Psoas muscle (tissue), 8 donors: ENCODE results near the gene NRAS. TPM values are rescaled to one million over a fixed set of nuclear protein-coding genes. Genes with fewer than 3 reads are reported as not detected.

Source experiments
- ATAC-seq, 4 donors: fragments of 200-7000 bp; cut with Tn5 transposase; one replicate each; pipeline ENCODE4 v1.9.1; 2020; ENCODE audit warnings: moderate library complexity in 3 of 4, mild to moderate bottlenecking in 2 of 4
- DNase-seq, 2 donors: peaks; one replicate each; pipeline ENCODE4 v3.0.0-alpha.2; 2020
- H3K27ac ChIP-seq: fragments of 200-600 bp; one replicate; pipeline ENCODE4 v1.8.0; 2022
- H3K27me3 ChIP-seq, 3 donors: fragments of 200-600 bp in 1 of 3; one replicate each; pipeline versions ENCODE4 v1.6.1 to v1.8.0; 2013 to 2022; ENCODE audit warnings: low read length in 2 of 3, mild to moderate bottlenecking in 2 of 3, moderate library complexity in 1 of 3; ENCODE audit not compliant: insufficient read depth in 3 of 3
- H3K36me3 ChIP-seq, 2 donors: fragments of 200-600 bp in 1 of 2; one replicate each; pipeline versions ENCODE4 v1.6.1 to v1.8.0; 2013 to 2022; ENCODE audit warnings: low read depth in 1 of 2, mild to moderate bottlenecking in 1 of 2, moderate library complexity in 1 of 2; ENCODE audit not compliant: insufficient read depth in 1 of 2
- H3K4me1 ChIP-seq: fragments of 200-600 bp; one replicate; pipeline ENCODE4 v1.8.0; 2022
- H3K4me3 ChIP-seq: fragments of 200-600 bp; one replicate; pipeline ENCODE4 v1.8.0; 2022; ENCODE audit warnings: mild to moderate bottlenecking
- H3K9me3 ChIP-seq: fragments of 200-600 bp; one replicate; pipeline ENCODE4 v1.8.0; 2022
- CTCF ChIP-seq: fragments of 200-600 bp; IDR thresholded peaks from one replicate; pipeline ENCODE4 v1.8.0; 2022; ENCODE audit warnings: antibody characterized with exemption
- WGBS, 3 donors: extraction: QIAGEN DNeasy Blood & Tissue Kit; methylation state at CpG; one replicate each; pipeline versions ENCODE4 v1.1.6 to v1.1.7; 2013; 5-methylcytosine and 5-hydroxymethylcytosine counted together
- intact Hi-C, 2 donors: fragments of 100-400 bp; cut with DNase I; formaldehyde crosslinking; loops; one replicate each; pipeline versions ENCODE4 v1.11.0 to v1.14.2; 2022
- polyA plus RNA-seq, 3 donors: library from polyadenylated mRNA; stranded (reverse); fragments of 200-250 nt; gene quantifications; one replicate each; pipeline ENCODE4 v1.2.3, GENCODE V29; 2013
- total RNA-seq, 4 donors: library from RNA; stranded (reverse); fragmentation: NEBNext Ultra II Directional in 2 of 4; extraction: Animal tissue kit (Norgen Biotek cat#: 25700) in 2 of 4; gene quantifications; one replicate each; pipeline versions ENCODE4 v1.2.1 to v1.2.4, GENCODE V29; 2021 to 2023
- donor health status: healthy with polysubstance abuse.
- donor health status: DM: no; HTN: no; CAD: no; lungs with moderate emphysema.
- donor health status: Bipolar disorder and iron deficiency.
- donor health status: healthy.
- donor health status: DM: yes; HTN: yes; CAD: no.
- donor health status: DM: no; HTN: no; CAD: no.
- donor health status: DM: no; HTN: no; CAD: no.
- donor health status: DM: yes; HTN: yes; CAD: no.

NRAS gene
- total and polyA plus RNA-seq, 7 donors, result 3.6 to 15.8 (median 5.9) TPM

GRCh38 chr1:114735479-114735878 lies 18.9 kb upstream of the NRAS start:
- intact Hi-C loops, result no loop called here
- no peaks in the 10 kb centered on the region for H3K9me3 ChIP-seq
- H3K4me3 ChIP-seq, result no peak overlapping the region
- peaks cover 75% of the 10 kb centered on the region for H3K4me1 ChIP-seq
- peak overlapping the region; percentile 100 for H3K27ac ChIP-seq
- peak in 3 of 4 donors; percentile 37 to 66 (median 55) for ATAC-seq
- no peaks in the 10 kb centered on the region for H3K27me3 ChIP-seq
- peaks cover 10 to 100% of the 10 kb centered on the region in 2 donors for H3K36me3 ChIP-seq
- DNase-seq, result no peak
- TF ChIP-seq CTCF, result no peak
- WGBS, 3 donors, result 38 to 76% (median 45%) methylated on average over 1 of the region's 1 CpG

GRCh38 chr1:114729782-114730181 lies 13.2 kb upstream of the NRAS start:
- peaks cover 10 to 100% of the 10 kb centered on the region in 2 donors for H3K36me3 ChIP-seq
- ATAC-seq, result no peak
- H3K4me1 ChIP-seq, result peaks cover 52% of the 10 kb centered on the region
- no peak overlapping the region for H3K4me3 ChIP-seq
- intact Hi-C loops, result no loop called here
- 91 to 97% (median 93%) methylated on average over 1 of the region's 1 CpG for WGBS, 3 donors
- H3K9me3 ChIP-seq, result no peaks in the 10 kb centered on the region
- no peak for DNase-seq
- no peak for TF ChIP-seq CTCF
- H3K27me3 ChIP-seq, result no peaks in the 10 kb centered on the region
- H3K27ac ChIP-seq, result peak overlapping the region; percentile 26

- no peak overlapping the region for H3K4me3 ChIP-seq
- H3K27me3 ChIP-seq, result no peaks in the 10 kb centered on the region
- H3K27ac ChIP-seq, result peak overlapping the region; percentile 26
- DNase-seq (no peak), ATAC-seq (no peak)
- no peaks in the 10 kb centered on the region for H3K9me3 ChIP-seq
- intact Hi-C loops, result no loop called here
- TF ChIP-seq CTCF, result no peak
- WGBS, 3 donors, result 45 to 69% (median 53%) methylated on average over 2 of the region's 2 CpGs
- peaks cover 58% of the 10 kb centered on the region for H3K4me1 ChIP-seq
- peaks cover 9 to 99% of the 10 kb centered on the region in 2 donors for H3K36me3 ChIP-seq
Measured at GRCh38 chr1:114728553-114728952, 12.0 kb upstream of the NRAS start.

GRCh38 chr1:114725230-114725629 lies 8.7 kb upstream of the NRAS start:
- H3K27ac ChIP-seq, result peak overlapping the region; percentile 36
- 80 to 87% (median 85%) methylated on average over 1 of the region's 1 CpG for WGBS, 3 donors
- no peak overlapping the region for H3K4me3 ChIP-seq
- no peak for DNase-seq
- H3K27me3 ChIP-seq, result no peaks in the 10 kb centered on the region
- peaks cover 12 to 99% of the 10 kb centered on the region in 2 donors for H3K36me3 ChIP-seq
- intact Hi-C loops, result no loop called here
- no peak for ATAC-seq
- H3K4me1 ChIP-seq, result peaks cover 49% of the 10 kb centered on the region
- TF ChIP-seq CTCF, result no peak
- H3K9me3 ChIP-seq, result no peaks in the 10 kb centered on the region

- Histone ChIP-seq H3K27ac (peak overlapping the region; percentile 70), H3K36me3 (peaks cover 15 to 99% of the 10 kb centered on the region in 2 donors), H3K9me3 (no peaks in the 10 kb centered on the region), H3K27me3 (no peaks in the 10 kb centered on the region), H3K4me3 (no peak overlapping the region), H3K4me1 (peaks cover 40% of the 10 kb centered on the region)
- ATAC-seq (peak in 3 of 4 donors; percentile 26 to 59 (median 45)), DNase-seq (no peak)
- intact Hi-C loops, result no loop called here
- 62 to 72% (median 72%) methylated on average over 1 of the region's 1 CpG for WGBS, 3 donors
- no peak for TF ChIP-seq CTCF
Measured at GRCh38 chr1:114723915-114724314, 7.3 kb upstream of the NRAS start.
